GM12891 (cell line): ENCODE results near the gene ZFAND3.

ENCODE experiments used
- POLR2A ChIP-seq: IDR thresholded peaks from 2 replicates; pipeline ENCODE4 v1.6.1; 2011; ENCODE audit warnings: low read depth, low read length, control low read depth
- POLR2AphosphoS5 ChIP-seq: IDR thresholded peaks from 2 replicates; pipeline ENCODE4 v1.6.1; 2011; ENCODE audit warnings: low read depth, low read length, control low read depth
- SPI1 ChIP-seq: IDR thresholded peaks from 2 replicates; pipeline ENCODE4 v1.6.1; 2011; ENCODE audit warnings: low read depth, low read length, control low read depth

DNA sequence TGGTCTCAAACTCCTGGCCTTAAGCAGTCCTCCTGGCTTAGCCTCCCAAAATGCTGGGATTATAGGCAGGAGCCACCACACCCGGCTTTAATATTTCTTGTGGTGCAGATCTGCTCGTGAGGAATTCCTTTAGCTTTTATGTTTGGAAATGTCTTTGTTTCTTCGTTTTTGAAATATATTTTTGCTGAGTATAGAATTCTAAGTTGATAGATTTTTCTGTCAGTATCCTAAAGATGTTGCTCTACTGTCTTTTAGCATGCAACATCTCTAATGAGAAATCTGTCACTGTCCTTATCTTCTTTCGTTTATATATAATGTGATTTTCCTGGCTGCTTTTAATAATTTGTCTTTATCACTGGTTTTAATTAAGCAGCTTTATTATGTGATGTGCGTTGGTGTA lies 75.1 kb downstream of the ZFAND3 start:
- no peak for TF ChIP-seq POLR2A
- no peak for TF ChIP-seq POLR2AphosphoS5
- no peak for TF ChIP-seq SPI1
